Spinal cord (tissue), 10 donors: Measurements from ENCODE around the gene DZANK1. TPM values are rescaled to one million over a fixed set of nuclear protein-coding genes. Genes with fewer than 3 reads are reported as not detected.

Source experiments
- DNase-seq, 6 donors: peaks; one replicate each; pipeline versions ENCODE4 v3.0.0 to v3.0.0-alpha.2; 2013 to 2015; ENCODE audit warnings: low spot score in 6 of 6, low read depth in 4 of 6
- H3K27ac ChIP-seq: one replicate; pipeline ENCODE4 v1.5.1; 2013; ENCODE audit warnings: low read depth, low read length, control low read depth
- H3K27me3 ChIP-seq: one replicate; pipeline ENCODE4 v1.6.1; 2013; ENCODE audit warnings: low read length; ENCODE audit not compliant: control insufficient read depth, insufficient read depth
- H3K36me3 ChIP-seq: one replicate; pipeline ENCODE4 v1.6.1; 2013; ENCODE audit warnings: low read length; ENCODE audit not compliant: control insufficient read depth, insufficient read depth
- H3K4me1 ChIP-seq: one replicate; pipeline ENCODE4 v1.6.1; 2013; ENCODE audit warnings: low read length; ENCODE audit not compliant: control insufficient read depth, insufficient read depth
- H3K4me3 ChIP-seq: one replicate; pipeline ENCODE4 v1.5.1; 2013; ENCODE audit warnings: low read depth, low read length, control low read depth
- H3K9me3 ChIP-seq: one replicate; pipeline ENCODE4 v1.6.1; 2013; ENCODE audit warnings: low read length; ENCODE audit not compliant: control insufficient read depth, insufficient read depth
- WGBS: methylation state at CpG from one replicate; pipeline ENCODE4 v1.1.5; 2013; ENCODE audit warnings: missing lambda C conversion rate; ENCODE audit not compliant: insufficient coverage; 5-methylcytosine and 5-hydroxymethylcytosine counted together
- polyA plus RNA-seq, 2 donors: library from polyadenylated mRNA; unstranded; fragments of 120-200 nt; gene quantifications; one replicate each; pipeline ENCODE4 v1.2.1, GENCODE V29; 2013; ENCODE audit not compliant: insufficient read length in 2 of 2
- total RNA-seq, 2 donors: library from RNA; depleted of rRNA in 1 of 2; stranded (reverse); fragments of 120-200 nt in 1 of 2; fragments of >200 nt in 1 of 2; gene quantifications; one replicate each; pipeline versions ENCODE4 v1.2.3 to v1.2.4, GENCODE V29; 2013 to 2014
- donor health status: healthy.

The DZANK1 gene
- total and polyA plus RNA-seq, 4 donors, result 3.2 to 11.1 (median 7.0) TPM

DNA sequence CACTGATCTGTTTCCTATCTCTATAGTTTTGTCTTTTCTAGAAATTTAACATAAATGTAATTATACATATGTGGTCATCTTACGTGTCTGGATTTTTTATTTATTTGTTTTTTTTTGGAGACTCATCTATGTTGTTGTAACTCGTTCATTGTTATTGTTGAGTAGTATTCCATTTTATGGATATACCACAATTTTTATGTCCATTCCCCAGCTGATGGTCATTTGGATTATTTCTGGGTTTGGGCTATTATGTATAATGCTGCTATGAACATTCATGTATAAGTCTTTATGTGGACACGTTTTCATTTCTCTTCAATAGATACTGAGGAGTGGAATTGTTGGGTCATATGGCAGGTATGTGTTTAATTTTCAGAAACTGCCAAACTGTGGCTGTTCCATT is 10.2 kb downstream of the DZANK1 start:
- no peak overlapping the region for H3K4me3 ChIP-seq
- H3K27ac ChIP-seq, result no peak overlapping the region
- H3K4me1 ChIP-seq, result no peaks in the 10 kb centered on the region
- H3K36me3 ChIP-seq, result no peaks in the 10 kb centered on the region
- DNase-seq, result no peak
- H3K9me3 ChIP-seq, result no peaks in the 10 kb centered on the region
- WGBS, result no CpG with 5 or more reads among the region's 3 CpGs
- H3K27me3 ChIP-seq, result no peaks in the 10 kb centered on the region

DNA sequence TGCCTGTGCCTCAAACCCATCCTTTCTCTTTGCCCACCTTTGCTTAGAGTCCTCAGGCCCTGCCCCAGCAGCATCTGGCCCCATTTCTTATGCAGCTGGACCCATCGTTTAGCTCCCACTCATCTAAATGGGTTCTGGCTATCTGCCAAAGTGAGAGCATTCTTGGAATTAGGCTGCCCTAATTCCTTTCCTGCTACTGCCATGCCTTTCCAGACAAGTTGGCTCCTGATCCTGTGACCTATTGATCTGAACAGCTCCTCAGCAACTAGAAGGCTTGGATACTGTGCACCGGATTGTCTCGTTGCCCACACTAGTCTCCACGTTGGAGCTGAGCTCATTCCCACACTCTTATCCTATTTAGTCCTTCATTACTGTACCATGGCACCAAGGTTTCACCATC is 22.9 kb downstream of the DZANK1 start:
- no peaks in the 10 kb centered on the region for H3K4me1 ChIP-seq
- peak in 1 of 6 donors; percentile 24 for DNase-seq
- no peaks in the 10 kb centered on the region for H3K9me3 ChIP-seq
- no peak overlapping the region for H3K4me3 ChIP-seq
- no peaks in the 10 kb centered on the region for H3K27me3 ChIP-seq
- H3K36me3 ChIP-seq, result peaks cover 2% of the 10 kb centered on the region
- no peak overlapping the region for H3K27ac ChIP-seq
- WGBS, result 49% methylated on average over 4 of the region's 4 CpGs

DNA sequence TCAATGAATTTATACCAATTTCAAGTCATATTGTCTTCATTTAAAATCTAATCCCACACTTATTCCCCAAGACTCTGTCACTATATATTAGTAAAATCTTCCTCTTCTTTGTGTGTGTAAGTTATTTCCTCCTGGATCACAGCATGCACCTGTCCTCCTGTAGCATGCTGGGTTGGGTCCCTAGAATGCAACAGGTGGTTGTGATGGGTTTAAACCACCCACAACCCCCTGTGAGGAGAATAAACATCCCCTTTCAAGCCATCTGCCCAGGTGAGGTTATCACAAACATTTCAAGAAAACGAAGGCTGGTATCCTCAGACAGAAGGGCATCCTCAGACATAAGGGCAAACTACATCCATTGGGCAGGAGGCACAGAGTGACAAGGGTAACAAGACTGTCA is 26.4 kb downstream of the DZANK1 start:
- Histone ChIP-seq H3K4me3 (no peak overlapping the region), H3K36me3 (no peaks in the 10 kb centered on the region), H3K27me3 (no peaks in the 10 kb centered on the region), H3K27ac (no peak overlapping the region), H3K9me3 (no peaks in the 10 kb centered on the region), H3K4me1 (no peaks in the 10 kb centered on the region)
- no peak for DNase-seq
- 100% methylated on average over 1 of the region's 1 CpG for WGBS

DNA sequence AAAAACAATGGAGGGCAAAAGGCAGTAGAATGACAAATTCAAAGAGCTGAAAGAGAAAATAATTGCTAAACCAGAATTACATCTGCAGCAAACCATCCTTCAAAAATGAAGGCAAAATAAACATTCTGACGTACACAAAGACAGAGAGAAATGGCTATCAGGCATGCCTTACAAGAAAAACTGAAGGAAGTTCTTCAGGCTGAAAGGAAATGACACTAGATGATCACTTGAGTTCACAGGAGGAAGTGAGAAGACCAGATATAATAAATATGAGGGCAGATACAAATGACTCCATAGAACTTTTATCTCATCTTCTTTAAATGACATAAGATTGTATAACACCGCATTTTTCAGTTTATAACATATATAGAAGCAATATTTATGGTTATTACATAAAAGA is 30.0 kb downstream of the DZANK1 start:
- Histone ChIP-seq H3K4me1 (no peaks in the 10 kb centered on the region), H3K4me3 (no peak overlapping the region), H3K36me3 (no peaks in the 10 kb centered on the region), H3K9me3 (no peaks in the 10 kb centered on the region), H3K27ac (no peak overlapping the region), H3K27me3 (no peaks in the 10 kb centered on the region)
- DNase-seq, result no peak
- no CpG with 5 or more reads among the region's 2 CpGs for WGBS

DNA sequence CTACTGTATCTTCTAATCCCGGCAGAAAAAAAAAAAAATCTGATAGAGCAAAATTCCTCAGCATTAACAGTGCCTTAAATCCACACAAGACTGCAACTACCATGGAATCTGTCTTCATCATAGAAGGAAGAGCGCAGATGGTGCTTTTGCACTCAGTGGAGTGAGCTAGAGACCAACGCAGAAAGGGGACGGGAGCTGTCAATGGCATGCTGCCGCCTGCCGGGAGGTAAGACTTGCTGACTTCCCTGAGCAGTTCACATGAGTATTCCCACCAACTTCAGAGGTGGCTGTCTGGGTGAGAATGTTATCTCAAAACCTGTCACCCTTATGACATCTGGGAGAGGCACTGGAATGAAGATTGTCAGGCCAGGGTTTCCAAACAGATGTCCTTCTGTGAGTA is 35.6 kb downstream of the DZANK1 start:
- no peaks in the 10 kb centered on the region for H3K4me1 ChIP-seq
- H3K36me3 ChIP-seq, result no peaks in the 10 kb centered on the region
- no peaks in the 10 kb centered on the region for H3K27me3 ChIP-seq
- WGBS, result 100% methylated on average over 3 of the region's 6 CpGs
- no peak for DNase-seq
- H3K9me3 ChIP-seq, result no peaks in the 10 kb centered on the region
- H3K27ac ChIP-seq, result no peak overlapping the region
- no peak overlapping the region for H3K4me3 ChIP-seq

DNA sequence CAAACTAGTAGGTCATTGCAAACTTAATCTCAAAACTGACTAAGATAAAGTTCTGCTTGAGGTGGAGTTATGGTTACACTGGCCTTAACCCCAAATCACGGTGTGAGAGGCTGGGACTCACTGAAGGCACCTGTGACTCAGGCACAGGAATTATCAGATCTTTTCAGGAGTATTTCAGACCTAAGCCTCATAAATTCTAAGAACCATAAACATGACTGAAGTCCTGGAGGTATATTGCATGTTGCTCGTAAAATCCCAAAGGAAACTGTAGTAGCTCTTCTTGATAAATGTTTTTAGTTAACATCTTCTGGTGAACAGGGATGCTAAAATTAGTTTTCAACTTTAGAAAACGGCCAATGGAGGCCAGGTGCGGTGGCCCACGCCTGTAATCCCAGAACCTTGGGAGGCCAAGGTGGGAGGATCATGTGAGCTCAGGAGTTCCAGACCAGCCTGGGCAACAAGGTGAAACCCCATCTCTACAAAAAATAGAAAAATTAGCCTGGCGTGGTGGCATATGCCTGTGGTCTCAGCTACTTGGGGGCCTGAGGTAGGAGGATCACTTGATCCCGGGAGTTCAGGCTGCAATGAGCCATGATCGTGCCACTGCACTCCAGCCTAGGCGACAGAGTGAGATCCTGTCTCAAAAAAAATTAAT is 36.5 kb downstream of the DZANK1 start:
- no peaks in the 10 kb centered on the region for H3K27me3 ChIP-seq

DNA sequence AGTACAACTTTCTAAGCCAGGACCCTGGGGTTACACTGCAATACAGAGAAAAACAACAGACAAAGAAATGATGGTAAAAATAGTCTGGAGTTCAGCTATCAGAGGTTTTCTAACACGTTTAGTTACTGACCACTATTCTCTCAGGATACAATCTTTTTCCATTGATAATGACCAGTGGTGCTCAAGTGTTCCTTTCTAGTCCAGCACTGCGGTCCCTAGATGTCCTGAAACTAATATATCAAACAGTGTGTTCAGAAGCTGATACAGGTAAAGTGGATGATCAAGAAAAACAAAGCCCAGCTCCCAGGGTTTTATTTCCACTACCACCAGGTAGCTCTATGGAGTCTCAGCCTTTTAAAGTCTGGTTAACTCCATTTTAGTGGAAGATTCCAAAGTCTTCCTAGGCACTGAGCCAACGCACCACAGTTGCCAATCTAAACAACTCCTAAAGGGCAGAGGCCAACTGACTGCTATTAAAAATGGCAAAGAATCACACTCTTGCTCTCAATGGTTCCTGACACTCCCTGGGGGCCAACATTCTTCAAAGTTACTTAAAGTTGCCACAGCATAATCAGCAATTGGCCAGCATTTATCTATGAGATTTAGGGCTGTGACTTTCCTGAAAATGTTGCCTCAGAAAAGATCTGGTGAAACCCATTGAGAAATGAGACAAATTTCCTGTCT is 38.2 kb downstream of the DZANK1 start:
- WGBS, result 33% methylated on average over 1 of the region's 3 CpGs
- H3K36me3 ChIP-seq, result no peaks in the 10 kb centered on the region
- no peaks in the 10 kb centered on the region for H3K27me3 ChIP-seq
- DNase-seq, result peak in 1 of 6 donors; percentile 53
- H3K27ac ChIP-seq, result no peak overlapping the region
- H3K4me3 ChIP-seq, result no peak overlapping the region
- no peaks in the 10 kb centered on the region for H3K9me3 ChIP-seq
- no peaks in the 10 kb centered on the region for H3K4me1 ChIP-seq

More for the DNA sequence above, 36.5 kb downstream of the DZANK1 start:
- WGBS, result 97% methylated on average over 4 of the region's 9 CpGs
- Histone ChIP-seq H3K4me1 (no peaks in the 10 kb centered on the region), H3K9me3 (no peaks in the 10 kb centered on the region), H3K36me3 (no peaks in the 10 kb centered on the region), H3K4me3 (no peak overlapping the region), H3K27ac (no peak overlapping the region)
- DNase-seq, result no peak

DNA sequence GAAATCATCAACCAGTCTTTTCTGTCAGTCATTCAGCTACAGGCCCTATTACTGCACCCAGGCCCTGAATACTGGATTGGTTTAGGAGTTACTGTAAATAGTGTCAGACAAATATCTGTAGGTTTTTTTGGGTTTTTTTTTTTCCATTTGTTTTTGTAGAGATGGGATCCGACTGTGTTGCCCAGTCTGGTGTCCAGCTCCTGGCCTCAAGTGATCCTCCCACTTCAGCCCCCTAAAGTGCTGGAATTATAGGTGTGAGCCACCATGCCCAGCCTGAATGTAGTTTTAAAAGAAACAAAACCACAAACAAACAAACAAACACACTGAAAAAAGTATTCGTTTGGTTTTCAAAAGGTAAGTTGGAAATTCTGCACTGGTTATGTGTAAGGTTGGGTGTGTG is 39.6 kb downstream of the DZANK1 start:
- DNase-seq, result no peak
- no peaks in the 10 kb centered on the region for H3K9me3 ChIP-seq
- no CpG with 5 or more reads among the region's 2 CpGs for WGBS
- H3K36me3 ChIP-seq, result no peaks in the 10 kb centered on the region
- no peak overlapping the region for H3K27ac ChIP-seq
- H3K4me1 ChIP-seq, result no peaks in the 10 kb centered on the region
- H3K4me3 ChIP-seq, result no peak overlapping the region
- no peaks in the 10 kb centered on the region for H3K27me3 ChIP-seq

DNA sequence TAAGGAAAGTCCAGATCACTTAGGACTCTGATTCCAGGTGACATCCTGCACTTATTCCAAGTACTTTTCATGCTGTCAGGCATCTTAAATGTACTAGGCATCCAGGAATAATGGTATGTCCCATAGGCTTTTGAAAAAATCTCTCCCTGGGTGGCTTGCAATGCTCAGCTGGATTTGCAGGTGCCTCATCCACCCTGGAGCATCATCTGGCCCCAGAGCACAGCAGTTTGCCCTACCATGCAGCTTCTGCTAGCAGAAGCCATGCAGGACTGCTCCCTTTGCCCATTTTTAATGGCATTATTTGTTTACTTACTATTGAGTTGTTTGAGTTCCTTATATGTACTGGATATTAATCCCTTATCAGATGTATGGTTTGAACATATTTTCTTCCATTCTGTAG is 45.2 kb downstream of the DZANK1 start:
- Histone ChIP-seq H3K36me3 (no peaks in the 10 kb centered on the region), H3K27me3 (no peaks in the 10 kb centered on the region), H3K9me3 (no peaks in the 10 kb centered on the region), H3K4me3 (no peak overlapping the region), H3K4me1 (no peaks in the 10 kb centered on the region), H3K27ac (no peak overlapping the region)
- no peak for DNase-seq

DNA sequence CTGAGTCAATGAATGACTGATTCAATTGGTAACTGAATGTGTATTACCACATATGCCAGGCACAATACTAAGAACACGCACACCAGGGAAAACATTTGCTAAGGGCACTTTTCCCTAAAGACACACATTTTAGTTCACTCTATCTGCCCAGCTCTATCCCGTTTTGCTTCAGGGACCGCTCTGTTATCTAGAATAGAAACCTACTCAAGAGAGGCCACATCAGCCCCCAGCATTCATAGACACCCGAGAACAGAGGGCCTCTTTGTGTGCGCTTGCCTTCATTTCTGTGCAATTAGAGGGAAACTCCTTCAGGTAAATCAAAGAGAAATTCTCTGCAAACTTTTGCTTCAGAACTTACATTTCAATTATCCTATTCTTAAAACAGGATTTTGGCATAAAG is 50.3 kb downstream of the DZANK1 start:
- no peaks in the 10 kb centered on the region for H3K27me3 ChIP-seq
- WGBS, result 59% methylated on average over 4 of the region's 5 CpGs
- DNase-seq, result peak in 2 of 6 donors; percentile 24 to 27
- no peaks in the 10 kb centered on the region for H3K36me3 ChIP-seq
- H3K4me3 ChIP-seq, result no peak overlapping the region
- H3K27ac ChIP-seq, result no peak overlapping the region
- peaks cover 4% of the 10 kb centered on the region for H3K4me1 ChIP-seq
- no peaks in the 10 kb centered on the region for H3K9me3 ChIP-seq
